K562 (cell line): ENCODE data around the gene MITF. TPM values are rescaled to one million over a fixed set of nuclear protein-coding genes. Genes with fewer than 3 reads are reported as not detected.

Source experiments
- ARID4B ChIP-seq: sonication (generic); formaldehyde crosslinking; IDR thresholded peaks from 2 replicates; pipeline ENCODE4 v1.8.0; 2022; ENCODE audit warnings: mild to moderate bottlenecking, missing genetic modification reagents
- CTCFL ChIP-seq: IDR thresholded peaks from 2 replicates; pipeline ENCODE4 v1.6.1; 2011; ENCODE audit warnings: borderline replicate concordance, low read depth, mild to moderate bottlenecking, moderate library complexity, low read length; ENCODE audit not compliant: insufficient read depth, poor library complexity, severe bottlenecking
- FOSL1 ChIP-seq: fragments of 200-800 bp; sonication (Bioruptor generic); conservative IDR thresholded peaks from 2 replicates; pipeline ENCODE4 v1.6.1; 2016; ENCODE audit warnings: missing genetic modification characterization, missing compliant biosample characterization
- HDAC1 ChIP-seq, 2 experiments: fragments of 450-650 bp; IDR thresholded peaks; 2 replicates each; pipeline ENCODE4 v1.6.1; 2016 to 2017; ENCODE audit warnings: inconsistent platforms in 1 of 2, mild to moderate bottlenecking in 1 of 2, moderate library complexity in 1 of 2
- KDM5B ChIP-seq: fragments of 200-600 bp; sonication (generic); IDR thresholded peaks from 2 replicates; pipeline ENCODE4 v1.6.1; 2012; ENCODE audit warnings: low read depth, mild to moderate bottlenecking, moderate library complexity, low read length, control low read depth, inconsistent platforms; ENCODE audit not compliant: insufficient replicate concordance
- KLF10 ChIP-seq: fragments of 250-450 bp; sonication (Bioruptor Pico); IDR thresholded peaks from 2 replicates; pipeline ENCODE4 v1.6.1; 2021; ENCODE audit warnings: matching md5 sums
- NKRF ChIP-seq: fragments of 450-650 bp; IDR thresholded peaks from 2 replicates; pipeline ENCODE4 v1.6.1; 2016; ENCODE audit warnings: borderline replicate concordance
- PTRF ChIP-seq: fragments of 450-650 bp; IDR thresholded peaks from 2 replicates; pipeline ENCODE4 v1.6.1; 2016; ENCODE audit warnings: mild to moderate bottlenecking, missing genetic modification characterization, missing compliant biosample characterization
- SIN3A ChIP-seq, 2 experiments: fragments of 150-350 bp in 1 of 2; IDR thresholded peaks; 2 replicates each; pipeline ENCODE4 v1.6.1; 2011 to 2016; ENCODE audit warnings: borderline replicate concordance in 2 of 2, low read depth in 2 of 2, low read length in 2 of 2, mild to moderate bottlenecking in 2 of 2, moderate library complexity in 2 of 2; ENCODE audit not compliant: control insufficient read depth in 1 of 2
- TAF7 ChIP-seq: fragments of 450-650 bp; IDR thresholded peaks from 2 replicates; pipeline ENCODE4 v1.6.1; 2016; ENCODE audit warnings: missing genetic modification characterization, missing compliant biosample characterization
- TCF15 ChIP-seq: fragments of 250-450 bp; sonication (Bioruptor Pico); IDR thresholded peaks from 2 replicates; pipeline ENCODE4 v1.8.0; 2022; ENCODE audit warnings: moderate library complexity, mild to moderate bottlenecking, inconsistent platforms
- TEAD2 ChIP-seq: fragments of 450-650 bp; IDR thresholded peaks from 2 replicates; pipeline ENCODE4 v1.6.1; 2016; ENCODE audit warnings: missing genetic modification characterization, control low read depth, missing compliant biosample characterization
- ZNF124 ChIP-seq: sonication (generic); formaldehyde crosslinking; IDR thresholded peaks from 2 replicates; pipeline ENCODE4 v1.8.1; 2022; ENCODE audit warnings: missing genetic modification reagents
- ZNF280B ChIP-seq: fragments of 250-450 bp; sonication (Bioruptor Pico); IDR thresholded peaks from 2 replicates; pipeline ENCODE4 v1.5.1; 2021; ENCODE audit warnings: mild to moderate bottlenecking
- ZNF830 ChIP-seq: fragments of 250-450 bp; sonication (Bioruptor Pico); IDR thresholded peaks from 2 replicates; pipeline ENCODE4 v1.5.0; 2021; ENCODE audit warnings: mild to moderate bottlenecking
- polyA plus RNA-seq, 8 experiments: library from polyadenylated mRNA; depleted of rRNA in 4 of 8; stranded (reverse) in 5 of 8; unstranded in 3 of 8; fragments of >200 nt; fragmentation: Nextera tagmentation in 2 of 8; fragmentation: Illumina TruSeq in 1 of 8; extraction: Ambion mirVana in 2 of 8; extraction: Trizol in 1 of 8; gene quantifications; 2 replicates each; pipeline versions ENCODE4 v1.2.1 to v1.2.3, GENCODE V29; 2011 to 2014; ENCODE audit warnings: inconsistent platforms in 1 of 8, missing spikeins in 1 of 8
- total RNA-seq, 7 experiments: library from RNA; depleted of rRNA in 6 of 7; stranded (reverse); fragments of >200 nt in 6 of 7; fragmentation: Illumina TruSeq in 2 of 7; extraction: Trizol in 2 of 7; gene quantifications; 2 replicates each; pipeline versions ENCODE4 v1.2.1 to v1.2.3, GENCODE V29; 2011 to 2021; ENCODE audit warnings: low replicate concordance in 1 of 7

Gene MITF
- total and polyA plus RNA-seq, 9 of the 15 experiments (the other 6 are each of a cell fraction or from before 2014, with no cell fraction given) = 5.6 to 14.9 (median 11.1) TPM

GRCh38 chr3:69999140-70000027 is 260.1 kb downstream of the MITF start, which contains the start of gene SAMMSON (continued):
- TF ChIP-seq ARID4B (CRISPR knock-in tag) (no peak), ZNF280B (CRISPR knock-in tag) (no peak), TCF15 (no peak), ZNF124 (no peak), HDAC1 (IDR thresholded peaks at IDR 0.05) (0 out of 4 replicates have a peak, but pooled peaks of 1 of the 2 experiments have one; percentile 14), ZNF830 (CRISPR knock-in tag) (no peak), KDM5B (no peak), FOSL1 (tag) (peak; percentile 79), NKRF (no peak; the same call in 1 of the 2 replicates), PTRF (tag) (no peak), CTCFL (peak; percentile 78), KLF10 (CRISPR knock-in tag) (no peak), TAF7 (tag) (peak; percentile 68), TEAD2 (no peak), SIN3A (IDR thresholded peaks at IDR 0.05; ENCODE audit: borderline replicate concordance in 2 of 2, control insufficient read depth in 1 of 2, low read depth in 2 of 2, low read length in 2 of 2) (peak; percentile 33 to 46; a peak in 2 of 4 replicates)
